IMR-90 (cell line): Measurements from ENCODE around the gene LY86. TPM values are rescaled to one million over a fixed set of nuclear protein-coding genes. Genes with fewer than 3 reads are reported as not detected.

ENCODE experiments used
- ATAC-seq: fragments of 200-7000 bp; cut with Tn5 transposase; 2 replicates; pipeline ENCODE4 v1.9.1; 2020; ENCODE audit warnings: low read depth, mild to moderate bottlenecking, moderate library complexity
- BruUV-seq: library from RNA; stranded (reverse); fragments of 400-500 nt; replicated peaks from 2 replicates; lab custom pipeline; 2021; lab: Mats Ljungman, UMichigan
- CTCF ChIA-PET: fragments of 300-600 bp; formaldehyde crosslinking; extraction: SDS; loops from one replicate; lab custom pipeline; 2021; ENCODE audit warnings: antibody characterized with exemption; lab: Yijun Ruan, JAX
- POLR2A ChIA-PET: fragments of 300-600 bp; sonication (Branson Sonifier 250); formaldehyde crosslinking; loops from one replicate; lab custom pipeline; 2022; ENCODE audit warnings: antibody characterized with exemption; ENCODE audit not compliant: unreplicated experiment; lab: Charles Lee
- DNase-seq: peaks from one replicate; pipeline ENCODE4 v3.0.0; 2013
- H2AFZ ChIP-seq: replicated peaks from 2 replicates; pipeline ENCODE3; 2013; ENCODE audit warnings: low read length, mild to moderate bottlenecking; ENCODE audit not compliant: poor library complexity
- H2AK5ac ChIP-seq: 2 replicates; pipeline ENCODE4 v1.6.1; 2013; ENCODE audit warnings: low read depth, low read length, inconsistent platforms
- H2AK9ac ChIP-seq: replicated peaks from 2 replicates; pipeline ENCODE3; 2013; ENCODE audit warnings: mild to moderate bottlenecking, low read depth, low read length, moderate library complexity; ENCODE audit not compliant: poor library complexity
- H2BK120ac ChIP-seq: 2 replicates; pipeline ENCODE4 v1.6.1; 2013; ENCODE audit warnings: low read depth, low read length, inconsistent platforms
- H2BK15ac ChIP-seq: 3 replicates; pipeline ENCODE4 v1.6.1; 2013; ENCODE audit warnings: low read depth, low read length, inconsistent platforms
- H2BK20ac ChIP-seq: 2 replicates; pipeline ENCODE4 v1.6.1; 2013; ENCODE audit warnings: low read depth, mild to moderate bottlenecking, inconsistent platforms, low read length, moderate library complexity
- H2BK5ac ChIP-seq: 2 replicates; pipeline ENCODE4 v1.6.1; 2013; ENCODE audit warnings: mild to moderate bottlenecking, low read depth, low read length, inconsistent platforms; ENCODE audit not compliant: poor library complexity, severe bottlenecking
- H3K14ac ChIP-seq: replicated peaks from 2 replicates; pipeline ENCODE4 v1.6.1; 2013; ENCODE audit warnings: low read depth, low read length, inconsistent platforms
- H3K18ac ChIP-seq: 2 replicates; pipeline ENCODE4 v1.6.1; 2013; ENCODE audit warnings: low read depth, low read length, control low read depth
- H3K23ac ChIP-seq: 2 replicates; pipeline ENCODE4 v1.6.1; 2013; ENCODE audit warnings: low read depth, low read length, inconsistent platforms
- H3K27ac ChIP-seq: 2 replicates; pipeline ENCODE4 v1.5.1; 2013; ENCODE audit warnings: mild to moderate bottlenecking, control low read depth, low read length; ENCODE audit not compliant: insufficient read depth
- H3K27me3 ChIP-seq: 2 replicates; pipeline ENCODE4 v1.6.1; 2013; ENCODE audit warnings: low read length; ENCODE audit not compliant: control insufficient read depth, insufficient read depth
- H3K36me3 ChIP-seq: 2 replicates; pipeline ENCODE4 v1.6.1; 2013; ENCODE audit warnings: low read length, mixed read lengths; ENCODE audit not compliant: control insufficient read depth, insufficient read depth
- H3K4ac ChIP-seq: 2 replicates; pipeline ENCODE4 v1.6.1; 2013; ENCODE audit warnings: low read depth, low read length, inconsistent platforms
- H3K4me1 ChIP-seq: 2 replicates; pipeline ENCODE4 v1.6.1; 2013; ENCODE audit warnings: low read length, mixed read lengths; ENCODE audit not compliant: control insufficient read depth, insufficient read depth
- H3K4me2 ChIP-seq: 2 replicates; pipeline ENCODE4 v1.6.1; 2013; ENCODE audit warnings: low read depth, mild to moderate bottlenecking, control low read depth, low read length, moderate library complexity
- H3K4me3 ChIP-seq: 2 replicates; pipeline ENCODE4 v1.5.1; 2013; ENCODE audit warnings: low read depth, mild to moderate bottlenecking, control low read depth, low read length, moderate library complexity; ENCODE audit not compliant: insufficient read depth
- H3K56ac ChIP-seq: 2 replicates; pipeline ENCODE4 v1.6.1; 2013; ENCODE audit warnings: low read length, inconsistent platforms; ENCODE audit not compliant: insufficient read depth; ENCODE audit errors: extremely low read depth
- H3K79me1 ChIP-seq, 2 experiments: 2 replicates each; pipeline ENCODE4 v1.6.1; 2013; ENCODE audit warnings: low read length in 2 of 2, inconsistent platforms in 1 of 2, low read depth in 1 of 2
- H3K9ac ChIP-seq: 2 replicates; pipeline ENCODE4 v1.6.1; 2013; ENCODE audit warnings: low read depth, low read length, control low read depth
- H3K9me1 ChIP-seq: 2 replicates; pipeline ENCODE4 v1.6.1; 2013; ENCODE audit warnings: low read length, inconsistent platforms; ENCODE audit not compliant: insufficient read depth
- H3K9me3 ChIP-seq: 2 replicates; pipeline ENCODE4 v1.6.1; 2013; ENCODE audit warnings: low read length; ENCODE audit not compliant: control insufficient read depth, insufficient read depth
- H4K20me1 ChIP-seq: 2 replicates; pipeline ENCODE4 v1.6.1; 2013; ENCODE audit warnings: low read length, inconsistent platforms; ENCODE audit not compliant: insufficient read depth
- H4K5ac ChIP-seq: 2 replicates; pipeline ENCODE4 v1.6.1; 2013; ENCODE audit warnings: mild to moderate bottlenecking, low read depth, low read length, control low read depth
- H4K8ac ChIP-seq, 2 experiments: 2 replicates each; pipeline ENCODE4 v1.6.1; 2013; ENCODE audit warnings: low read depth in 2 of 2, low read length in 2 of 2, control low read depth in 1 of 2, inconsistent platforms in 1 of 2
- H4K91ac ChIP-seq: 2 replicates; pipeline ENCODE4 v1.6.1; 2013; ENCODE audit warnings: low read depth, low read length, inconsistent platforms; ENCODE audit not compliant: insufficient read depth
- BHLHE40 ChIP-seq: fragments of 150-350 bp; IDR thresholded peaks from 2 replicates; pipeline ENCODE4 v1.6.1; 2016; ENCODE audit warnings: mild to moderate bottlenecking, low read depth, low read length
- CEBPB ChIP-seq: IDR thresholded peaks from 2 replicates; pipeline ENCODE4 v1.6.1; 2012; ENCODE audit warnings: low read depth, low read length, improper control_type of control experiment
- CHD1 ChIP-seq: IDR thresholded peaks from 2 replicates; pipeline ENCODE4 v1.6.1; 2012; ENCODE audit warnings: low read depth, low read length, improper control_type of control experiment
- CTCF ChIP-seq: conservative IDR thresholded peaks from 2 replicates; pipeline ENCODE4 v1.5.1; 2012; ENCODE audit warnings: mild to moderate bottlenecking, low read depth, low read length, improper control_type of control experiment
- FOS ChIP-seq: fragments of 150-350 bp; IDR thresholded peaks from 2 replicates; pipeline ENCODE4 v1.6.1; 2016; ENCODE audit warnings: low read depth, low read length
- MAFK ChIP-seq: IDR thresholded peaks from 2 replicates; pipeline ENCODE4 v1.6.1; 2012; ENCODE audit warnings: low read depth, low read length, improper control_type of control experiment
- MAZ ChIP-seq: IDR thresholded peaks from 2 replicates; pipeline ENCODE4 v1.6.1; 2012; ENCODE audit warnings: low read depth, mild to moderate bottlenecking, low read length, improper control_type of control experiment, moderate library complexity, borderline replicate concordance
- MXI1 ChIP-seq: IDR thresholded peaks from 2 replicates; pipeline ENCODE4 v1.6.1; 2012; ENCODE audit warnings: low read depth, mild to moderate bottlenecking, low read length, moderate library complexity, borderline replicate concordance
- NFE2L2 ChIP-seq: fragments of 150-350 bp; IDR thresholded peaks from 2 replicates; pipeline ENCODE4 v1.6.1; 2016; ENCODE audit warnings: low read depth, mild to moderate bottlenecking, low read length
- POLR2A ChIP-seq: IDR thresholded peaks from 2 replicates; pipeline ENCODE4 v1.6.1; 2012; ENCODE audit warnings: mild to moderate bottlenecking, low read depth, low read length
- RAD21 ChIP-seq: IDR thresholded peaks from 2 replicates; pipeline ENCODE4 v1.6.1; 2012; ENCODE audit warnings: low read length, improper control_type of control experiment
- RCOR1 ChIP-seq: IDR thresholded peaks from 2 replicates; pipeline ENCODE4 v1.6.1; 2012; ENCODE audit warnings: mild to moderate bottlenecking, low read length, improper control_type of control experiment; ENCODE audit not compliant: insufficient replicate concordance
- RFX5 ChIP-seq: IDR thresholded peaks from 2 replicates; pipeline ENCODE4 v1.8.0; 2012; ENCODE audit warnings: low read depth, mild to moderate bottlenecking, low read length, moderate library complexity
- SMC3 ChIP-seq: fragments of 150-350 bp; IDR thresholded peaks from 2 replicates; pipeline ENCODE4 v1.6.1; 2016; ENCODE audit warnings: low read depth, mild to moderate bottlenecking, antibody characterized with exemption, low read length, moderate library complexity
- WGBS, 2 experiments: methylation state at CpG; one replicate each; pipeline versions ENCODE4 v1.1.5 to v1.1.7; 2013; ENCODE audit warnings: missing lambda C conversion rate in 2 of 2; ENCODE audit not compliant: insufficient read length in 1 of 2; ENCODE audit errors: extremely low coverage in 2 of 2; 5-methylcytosine and 5-hydroxymethylcytosine counted together
- dilution Hi-C: fragments of 300-500 bp; cut with HindIII; formaldehyde crosslinking; loops from one replicate; pipeline ENCODE4 v1.14.3; 2018; ENCODE audit warnings: low sequenced_read_pairs; ENCODE audit not compliant: unreplicated experiment
- in situ Hi-C: fragments of 300-500 bp; cut with MboI; formaldehyde crosslinking; loops from 3 replicates; pipeline ENCODE4 v1.14.3; 2019; ENCODE audit warnings: low sequenced_read_pairs, inconsistent platforms, mixed read lengths
- intact Hi-C: fragments of 100-400 bp; cut with micrococcal nuclease; formaldehyde crosslinking; loops from 2 replicates; pipeline ENCODE4 v1.10.0; 2022
- polyA plus RNA-seq, 3 experiments: library from polyadenylated mRNA; depleted of rRNA; stranded (reverse); fragments of >200 nt; gene quantifications; 2 replicates each; pipeline ENCODE4 v1.2.3, GENCODE V29; 2012; ENCODE audit warnings: low replicate concordance in 1 of 3
- total RNA-seq: library from RNA; depleted of rRNA; stranded (reverse); fragments of >200 nt; gene quantifications from 2 replicates; pipeline ENCODE4 v1.2.3, GENCODE V29; 2012
- TF ChIP-seq, protein P1 (sequence below): fragments of 150-350 bp; IDR thresholded peaks from 2 replicates; pipeline ENCODE4 v1.6.1; 2017; ENCODE audit warnings: mild to moderate bottlenecking, antibody characterized with exemption, low read length, low read depth

Gene LY86
- total and polyA plus RNA-seq, 2 of the 4 experiments (the other 2 are of a cell fraction): not detected

GRCh38 chr6:6654599-6655575 lies 66.4 kb downstream of the LY86 start:
- no TSS peak for BruUV-seq
- H3K36me3 ChIP-seq: no peaks in the 10 kb centered on the region
- no peak overlapping the region for H4K91ac ChIP-seq
- WGBS, 2 experiments: 80% methylated on average over 1 of the region's 16 CpGs; no CpG with 5 or more reads in 1 of the 2 experiments
- H3K4me1 ChIP-seq: no peaks in the 10 kb centered on the region
- H4K5ac ChIP-seq: no peak overlapping the region
- CTCF ChIA-PET: no interaction called here
- H3K9ac ChIP-seq: no peak overlapping the region
- no peak overlapping the region for H3K56ac ChIP-seq
- H2AK9ac ChIP-seq: no peak overlapping the region
- DNase-seq (no peak), ATAC-seq (no peak)
- H3K9me1 ChIP-seq: no peaks in the 10 kb centered on the region
- H3K27ac ChIP-seq: no peak overlapping the region
- no peak overlapping the region for H2BK5ac ChIP-seq
- no peaks in the 10 kb centered on the region for H4K20me1 ChIP-seq
- no peak overlapping the region for H3K18ac ChIP-seq
- H4K8ac ChIP-seq: no peak overlapping the region
- H3K4me2 ChIP-seq: no peak overlapping the region
- no peak overlapping the region for H2BK120ac ChIP-seq
- in situ Hi-C loops: no loop called here
- no peak overlapping the region for H3K4me3 ChIP-seq
- dilution Hi-C loops: no loop called here
- H2BK20ac ChIP-seq: no peak overlapping the region
- H3K4ac ChIP-seq: no peak overlapping the region
- H3K9me3 ChIP-seq: no peaks in the 10 kb centered on the region
- no peak overlapping the region for H2AK5ac ChIP-seq
- intact Hi-C loops: no loop called here
- POLR2A ChIA-PET: no interaction called here
- H2AFZ ChIP-seq: no peak overlapping the region
- H3K79me1 ChIP-seq: no peaks in the 10 kb centered on the region
- H2BK15ac ChIP-seq: no peak overlapping the region
- no peak overlapping the region for H3K23ac ChIP-seq
- H3K27me3 ChIP-seq: no peaks in the 10 kb centered on the region; the same call in 1 of the 2 replicates
- H3K14ac ChIP-seq: no peak overlapping the region
- TF ChIP-seq RFX5: no peak
- TF ChIP-seq MXI1: no peak
- no peak for TF ChIP-seq RAD21
- no peak for TF ChIP-seq FOS
- TF ChIP-seq CEBPB: no peak
- TF ChIP-seq MAZ: no peak
- no peak for TF ChIP-seq CTCF
- TF ChIP-seq BHLHE40: no peak
- no peak for TF ChIP-seq SMC3
- no peak for TF ChIP-seq RCOR1
- no peak for TF ChIP-seq CHD1
- TF ChIP-seq MAFK: no peak
- TF ChIP-seq NFE2L2: no peak
- TF ChIP-seq POLR2A: no peak
- TF ChIP-seq, protein P1, sequence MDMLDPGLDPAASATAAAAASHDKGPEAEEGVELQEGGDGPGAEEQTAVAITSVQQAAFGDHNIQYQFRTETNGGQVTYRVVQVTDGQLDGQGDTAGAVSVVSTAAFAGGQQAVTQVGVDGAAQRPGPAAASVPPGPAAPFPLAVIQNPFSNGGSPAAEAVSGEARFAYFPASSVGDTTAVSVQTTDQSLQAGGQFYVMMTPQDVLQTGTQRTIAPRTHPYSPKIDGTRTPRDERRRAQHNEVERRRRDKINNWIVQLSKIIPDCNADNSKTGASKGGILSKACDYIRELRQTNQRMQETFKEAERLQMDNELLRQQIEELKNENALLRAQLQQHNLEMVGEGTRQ: no peak
